CD4-positive, alpha-beta T cell treated with Interleukin-4 for 4 hours (primary cell): Measurements from ENCODE around the gene CCRL2.
"Not testable (repeated sequence)": the region's sequence is repeated elsewhere in the genome, so short reads cannot be mapped to it uniquely, and the experiment has no call there.

Experiments
- DNase-seq: peaks from one replicate; pipeline ENCODE4 v3.0.0-alpha.2; 2020

The CCRL2 gene

DNA sequence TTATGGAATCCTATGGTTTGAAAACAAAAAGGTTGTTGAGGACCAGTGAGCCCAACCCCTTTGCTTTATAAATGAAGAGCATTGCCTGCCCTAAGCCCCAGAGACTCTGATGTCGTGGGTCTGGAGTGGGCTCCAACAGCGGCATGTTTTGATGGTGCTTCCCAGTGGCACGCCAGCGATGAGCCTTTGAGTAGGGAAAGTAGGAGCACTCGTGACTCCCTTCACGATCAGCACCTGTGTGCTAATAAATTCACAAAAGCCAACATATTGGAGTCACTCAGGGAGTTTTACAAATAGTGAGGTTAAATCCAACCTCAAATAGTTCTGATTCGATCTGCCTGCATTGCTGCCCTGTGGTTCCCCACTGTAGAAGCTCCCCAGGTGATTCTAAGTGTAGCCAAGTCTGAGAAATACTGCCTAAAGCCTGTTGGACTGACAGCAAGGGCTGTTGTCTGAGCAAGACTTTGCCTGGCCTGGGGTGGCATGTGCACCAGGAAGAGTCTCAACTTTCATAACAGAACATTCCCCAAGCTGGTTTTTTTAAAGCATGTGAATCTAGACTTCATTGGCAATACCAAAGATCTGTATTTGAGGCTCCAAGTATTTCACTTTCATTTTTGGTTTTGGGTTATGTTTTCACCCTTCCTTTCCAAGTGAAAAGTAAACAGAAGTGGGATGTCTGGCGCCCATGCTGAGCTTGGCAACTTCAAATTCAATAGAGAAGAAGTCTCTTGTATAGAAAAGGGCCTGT is 26.4 kb upstream of the CCRL2 start:
- no peak for DNase-seq

DNA sequence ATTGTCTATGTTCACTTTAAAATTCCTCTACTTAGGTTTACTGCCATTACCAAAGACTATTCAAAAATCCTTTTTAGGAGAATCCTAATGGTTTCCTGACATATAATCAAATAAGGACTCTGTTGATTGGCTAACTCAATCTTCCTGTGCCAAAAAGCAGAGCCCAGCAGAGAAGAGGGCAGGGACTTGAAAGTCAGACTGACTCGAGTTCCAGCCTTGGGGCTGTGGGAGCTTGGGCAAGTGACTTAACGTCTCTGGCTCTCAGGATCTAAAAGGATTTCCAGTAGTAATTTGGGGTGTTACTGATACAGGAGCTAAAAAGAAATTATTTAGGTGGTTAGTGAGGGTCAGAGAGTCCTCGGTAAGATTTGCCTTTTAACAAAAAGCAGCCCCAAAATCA is 25.4 kb upstream of the CCRL2 start:
- DNase-seq = no peak

DNA sequence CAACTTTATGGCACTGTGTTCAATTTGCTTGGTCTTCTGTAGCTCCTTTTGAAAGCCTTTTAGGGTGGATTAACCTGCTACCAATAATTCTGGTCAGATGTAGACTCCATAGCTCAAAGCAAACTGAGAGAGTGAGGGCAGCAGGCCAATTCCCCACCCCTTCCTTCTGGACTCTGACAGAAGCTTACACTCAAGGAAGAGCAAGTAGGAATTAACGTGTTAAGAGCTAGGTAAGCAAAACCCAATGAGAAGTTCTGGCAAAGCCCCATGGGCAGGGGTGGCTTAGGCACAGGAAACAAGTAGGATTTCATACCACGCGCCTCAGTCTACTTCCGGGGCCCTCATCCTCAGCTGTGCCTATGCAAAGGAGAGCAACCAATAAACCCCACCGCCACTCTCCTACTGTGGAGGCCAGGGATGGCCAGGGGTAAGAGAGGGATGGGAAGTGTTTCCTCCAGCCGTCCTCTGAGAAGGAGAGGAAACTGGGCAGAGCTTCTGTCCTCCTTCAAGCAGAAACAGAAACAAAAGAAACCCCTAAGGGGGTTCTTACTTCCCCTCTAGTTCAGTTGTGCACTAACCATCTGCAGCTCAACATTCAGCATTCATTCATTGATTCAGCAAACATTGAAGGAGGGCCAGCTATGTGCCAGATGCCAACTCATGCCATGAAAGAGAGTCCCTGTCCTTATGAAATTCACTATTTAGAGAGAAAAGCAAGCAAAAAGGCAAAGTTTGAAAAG is 23.7 kb upstream of the CCRL2 start:
- no peak for DNase-seq

DNA sequence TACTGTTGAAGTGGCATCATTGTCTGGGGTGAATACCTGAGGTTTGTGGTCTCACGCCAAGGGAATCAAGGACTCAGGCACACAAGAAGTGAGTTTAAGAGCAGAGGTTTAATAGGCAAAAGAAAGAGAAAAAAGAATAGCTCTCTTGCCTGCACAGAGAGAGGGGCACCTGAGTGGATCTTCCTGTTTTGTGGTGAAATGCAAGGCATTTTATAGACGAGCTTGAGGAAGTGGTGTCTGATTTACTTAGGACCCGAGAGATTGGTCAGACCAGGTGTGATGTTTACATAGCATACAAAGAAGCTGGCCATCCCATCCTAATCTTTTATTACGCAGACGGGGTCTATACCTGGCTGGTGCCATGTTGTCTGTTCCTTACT is 23.1 kb upstream of the CCRL2 start:
- no peak for DNase-seq

DNA sequence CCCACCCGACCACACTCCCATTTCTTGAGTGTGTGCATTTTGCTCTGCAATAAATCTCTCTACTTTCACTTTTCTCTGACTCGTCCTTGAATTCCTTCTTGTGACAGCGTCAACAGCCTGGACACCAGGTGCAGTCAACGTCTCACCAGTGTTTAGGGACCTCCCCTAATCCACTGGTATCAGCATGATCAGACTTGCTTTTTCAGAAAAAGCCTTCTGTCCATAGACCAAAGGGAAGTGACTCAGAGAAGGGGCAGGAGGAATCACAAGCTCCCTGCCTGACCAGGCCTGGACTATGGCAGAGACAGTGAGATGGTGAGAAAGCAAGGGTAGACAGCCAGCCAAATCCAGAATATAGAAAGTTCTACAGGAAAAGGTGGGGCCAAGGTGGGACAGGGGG is 20.9 kb upstream of the CCRL2 start:
- DNase-seq = no peak

DNA sequence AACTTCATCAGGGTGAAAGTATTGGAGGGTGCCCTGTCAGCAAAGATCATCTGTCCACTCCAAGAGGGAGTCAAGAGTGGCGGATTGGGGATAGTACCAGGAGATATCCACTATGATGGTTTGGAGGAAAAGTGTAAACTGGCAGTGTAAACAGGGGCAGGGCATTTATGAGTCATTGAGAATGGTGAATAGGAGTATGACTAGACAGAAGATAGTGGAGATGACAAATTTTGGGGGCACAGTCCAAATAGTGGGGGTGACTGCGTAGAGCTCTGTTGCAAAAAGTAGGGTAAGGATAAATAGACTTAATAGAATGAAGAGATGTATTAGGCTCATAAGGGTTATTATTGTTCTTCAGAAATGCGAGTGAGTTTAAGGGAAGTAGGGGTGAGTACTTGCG is 18.2 kb upstream of the CCRL2 start:
- DNase-seq = not testable (repeated sequence)

DNA sequence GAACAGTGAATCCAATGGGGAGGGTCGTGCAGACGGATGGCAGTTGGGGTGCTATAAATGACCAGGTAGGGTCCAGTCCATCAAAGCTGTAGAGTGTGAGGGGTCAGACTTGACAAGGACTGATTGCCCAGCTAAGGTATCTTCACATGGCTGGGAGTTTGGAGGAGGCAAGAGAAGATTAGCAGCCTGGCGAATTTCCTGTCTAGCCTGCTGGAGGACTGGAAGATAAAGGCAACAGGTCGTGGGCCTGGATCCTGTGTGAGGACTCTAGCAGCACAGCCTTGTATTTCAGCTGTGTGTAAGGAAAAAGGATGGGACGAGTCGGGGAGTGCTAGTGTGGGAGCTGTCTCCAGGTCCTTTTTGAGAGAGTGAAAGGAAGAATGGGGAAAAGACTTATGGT is 17.8 kb upstream of the CCRL2 start:
- DNase-seq = no peak

DNA sequence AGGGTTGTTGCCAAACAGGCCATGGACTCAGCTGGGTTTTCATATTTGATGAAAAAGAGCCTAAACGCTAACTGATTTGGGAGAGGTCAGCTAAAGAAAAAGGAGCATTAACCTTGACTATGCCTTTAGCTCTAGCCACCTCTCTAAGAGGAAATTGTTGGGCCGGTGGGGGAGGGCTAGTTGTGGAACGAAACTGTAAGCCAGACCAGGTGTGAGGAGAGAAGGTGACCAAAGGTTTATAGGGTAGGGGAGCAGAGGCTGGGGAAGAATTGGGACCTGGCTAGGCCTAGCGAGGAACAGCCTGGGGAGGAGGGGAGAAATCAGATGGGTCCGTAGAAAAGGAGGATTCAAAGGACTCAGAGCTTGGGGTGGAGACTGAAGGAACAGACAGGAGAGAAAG is 15.5 kb upstream of the CCRL2 start:
- DNase-seq = not testable (repeated sequence)

DNA sequence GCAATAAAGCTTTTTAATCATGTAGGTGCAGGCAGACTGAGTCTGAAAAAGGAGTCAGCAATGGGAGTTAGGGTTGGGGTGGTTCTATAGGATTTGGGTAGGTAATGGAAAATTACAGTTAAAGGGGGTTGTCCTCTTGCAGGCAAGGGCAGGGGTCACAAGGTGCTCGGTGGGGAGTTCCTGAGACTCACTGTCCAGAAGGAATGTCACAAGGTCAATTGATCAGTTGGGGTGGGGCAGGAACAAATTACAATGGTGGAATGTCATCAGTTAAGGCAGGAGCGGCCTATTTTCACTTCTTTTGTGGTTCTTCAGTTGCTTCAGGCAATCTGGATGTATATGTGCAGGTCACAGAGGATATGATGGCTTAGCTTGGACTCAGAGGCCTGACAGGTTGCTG is 14.0 kb upstream of the CCRL2 start:
- DNase-seq = no peak

DNA sequence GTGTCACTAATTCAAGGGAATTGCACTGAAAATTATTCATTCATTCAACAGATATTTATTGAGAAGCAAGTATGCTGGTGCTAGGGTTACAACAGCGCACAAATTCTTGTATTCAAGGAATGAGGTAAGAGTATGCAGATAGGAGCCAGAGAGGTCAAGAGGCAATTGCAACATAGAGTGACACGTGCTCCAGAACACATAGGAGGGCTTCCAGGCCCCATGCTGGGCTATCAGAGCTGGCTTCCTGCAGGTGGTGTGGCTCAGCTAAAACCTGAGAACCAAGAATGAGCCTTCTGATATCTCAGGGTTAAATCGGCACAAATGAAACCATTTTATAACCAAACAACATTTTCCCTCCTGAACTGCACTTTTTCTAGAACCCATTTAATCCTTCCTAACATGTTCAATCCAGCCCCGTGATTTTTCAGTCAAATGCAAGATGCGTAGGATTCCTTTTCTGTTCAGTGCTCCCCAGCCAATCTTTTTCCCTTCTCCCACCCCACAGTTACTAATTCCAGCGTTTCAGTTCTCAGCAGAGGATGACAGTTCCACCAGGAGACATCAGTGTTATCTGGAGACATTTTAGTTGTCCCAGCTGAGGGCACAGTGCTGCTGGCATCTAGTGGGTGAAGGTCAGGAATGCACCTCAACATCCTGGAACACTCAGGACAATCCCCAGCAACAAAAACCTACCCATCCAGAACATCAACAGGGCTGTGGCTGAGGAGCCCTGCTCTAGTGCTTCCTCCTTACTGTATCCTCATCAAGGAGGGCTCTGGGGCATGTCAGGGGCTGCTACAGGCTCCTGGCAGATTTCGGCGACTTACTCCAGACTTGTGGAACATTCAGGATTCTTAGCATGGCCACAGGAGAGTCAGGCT is 13.3 kb upstream of the CCRL2 start:
- no peak for DNase-seq

DNA sequence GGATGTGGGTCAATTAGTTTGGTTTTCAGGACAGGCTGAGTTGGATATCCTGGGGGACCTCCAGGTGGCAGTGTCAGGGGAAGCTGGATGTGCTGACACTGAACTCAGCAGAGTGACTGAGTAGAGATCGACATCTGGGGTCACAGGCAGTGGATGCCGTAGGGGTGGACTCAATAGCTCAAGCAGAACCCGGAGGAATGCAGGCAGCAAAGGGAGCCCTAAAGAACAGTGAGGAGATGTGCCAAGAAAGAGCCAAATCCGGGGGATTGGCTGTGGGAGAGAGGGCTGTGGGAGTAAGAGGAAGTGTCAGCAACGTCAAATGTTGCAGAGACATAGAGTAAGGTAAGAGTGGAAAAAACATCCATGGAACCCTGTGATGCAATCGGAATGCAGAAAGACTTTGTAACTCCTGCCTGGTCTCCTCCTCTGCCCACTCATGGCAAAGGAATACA is 11.8 kb upstream of the CCRL2 start:
- DNase-seq = no peak

DNA sequence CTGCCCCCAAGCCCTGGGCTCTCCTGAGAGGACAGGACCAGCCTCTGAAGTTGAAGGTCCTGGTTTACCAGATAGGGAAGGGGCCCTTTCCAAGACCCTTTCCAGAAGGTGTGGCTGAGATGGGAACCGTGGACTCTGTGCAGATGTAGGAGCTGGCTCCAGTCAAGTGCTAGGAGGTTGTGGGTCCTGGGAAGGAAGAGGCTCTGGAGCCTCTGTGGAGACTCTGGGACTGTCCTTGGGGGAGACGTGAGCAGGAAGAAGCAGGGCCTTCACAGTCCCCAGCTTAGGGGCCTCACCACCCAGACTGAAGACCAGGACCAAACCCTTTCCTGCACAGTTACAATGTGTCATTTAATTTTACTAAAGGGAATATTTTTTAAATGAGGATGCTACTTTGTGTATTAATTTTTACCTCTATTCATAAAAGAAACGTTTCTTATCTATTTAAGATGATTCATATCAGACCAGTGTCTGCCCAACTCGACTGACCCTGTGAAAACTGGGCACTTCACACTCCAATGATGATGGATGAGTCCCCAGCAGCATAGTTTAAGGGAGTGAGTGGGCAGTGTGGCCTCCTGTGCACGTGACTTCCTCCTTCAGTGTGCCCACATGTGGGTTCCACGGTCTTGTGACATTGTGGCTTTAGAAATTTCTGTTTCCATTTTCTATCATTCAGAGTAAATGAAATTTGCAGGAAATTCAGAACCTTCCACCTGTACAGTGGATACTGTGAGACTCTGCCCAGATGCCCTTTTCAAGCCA is 11.1 kb upstream of the CCRL2 start:
- no peak for DNase-seq

DNA sequence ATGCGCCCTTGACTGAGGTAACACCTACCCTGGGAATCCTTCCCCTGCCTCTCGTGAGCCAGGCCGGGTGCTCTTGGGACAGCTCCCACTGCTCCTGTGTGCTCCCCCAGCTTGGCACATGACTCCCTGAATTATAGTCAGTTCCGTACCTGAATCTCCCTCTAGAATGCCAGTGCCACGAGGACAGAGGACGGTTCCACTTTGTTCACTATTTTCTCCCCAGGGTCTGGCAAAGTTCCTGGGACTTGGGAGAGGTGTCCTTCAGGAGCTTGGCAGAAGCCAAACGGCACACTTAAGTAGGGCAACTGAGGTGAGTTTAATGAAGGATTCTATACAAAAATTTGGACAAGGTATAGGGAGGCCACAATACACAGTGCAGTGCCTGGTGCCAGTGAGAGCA is 9.9 kb upstream of the CCRL2 start:
- no peak for DNase-seq

DNA sequence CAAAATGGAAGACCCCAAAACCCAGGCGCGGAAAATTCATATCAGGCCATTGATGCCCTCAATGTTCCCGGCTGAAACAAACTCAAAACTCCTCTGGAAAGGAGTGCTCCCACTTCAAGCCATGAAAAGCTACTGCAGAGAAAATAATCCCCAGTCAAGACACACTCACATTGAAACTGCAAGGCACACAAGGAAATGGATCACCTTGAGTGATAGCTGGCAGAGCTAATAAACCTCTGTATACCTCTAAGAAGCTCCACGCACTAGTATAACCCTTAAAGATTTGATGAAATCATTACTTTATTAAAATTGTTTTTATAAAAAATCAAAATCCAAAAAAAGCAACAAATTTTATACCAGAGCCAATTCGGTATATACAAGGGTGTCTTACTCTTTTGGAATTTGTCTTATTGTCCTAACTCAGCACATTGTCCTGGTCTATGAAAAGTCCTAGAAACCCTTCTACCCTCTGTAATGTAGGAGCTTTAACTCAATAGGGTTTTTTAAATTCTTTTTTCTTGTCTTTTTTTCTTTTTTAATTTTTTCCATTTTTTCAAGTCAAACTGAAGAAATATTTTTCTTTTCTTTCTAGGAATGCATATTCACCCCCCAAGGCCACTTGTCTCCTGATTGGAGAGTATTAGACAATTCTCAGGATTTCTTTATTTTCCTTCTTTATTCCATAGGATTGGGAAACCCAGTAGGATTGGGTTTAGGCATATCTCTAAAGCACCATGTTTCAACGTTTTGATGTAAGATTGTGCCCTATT is 8.7 kb upstream of the CCRL2 start:
- no peak for DNase-seq

DNA sequence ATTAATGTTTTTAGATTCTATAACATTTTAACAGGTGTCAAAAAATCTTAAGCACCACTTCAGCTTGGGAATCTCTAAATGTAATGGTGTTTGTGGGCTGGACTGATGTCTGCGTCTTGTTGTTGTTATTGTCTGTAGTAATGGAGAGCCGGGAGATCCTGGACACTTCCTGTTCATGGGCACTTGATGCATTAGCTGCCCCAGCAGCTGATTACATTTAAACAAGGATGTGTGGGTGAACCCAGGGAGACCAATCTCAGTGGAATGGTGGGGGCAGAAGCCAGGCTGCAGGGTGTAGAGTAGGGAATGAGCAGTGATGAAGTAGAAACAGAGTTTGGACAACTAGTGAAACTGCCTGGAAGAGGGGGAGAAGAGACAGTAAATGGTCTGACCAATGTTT is 8.0 kb upstream of the CCRL2 start:
- DNase-seq = no peak

DNA sequence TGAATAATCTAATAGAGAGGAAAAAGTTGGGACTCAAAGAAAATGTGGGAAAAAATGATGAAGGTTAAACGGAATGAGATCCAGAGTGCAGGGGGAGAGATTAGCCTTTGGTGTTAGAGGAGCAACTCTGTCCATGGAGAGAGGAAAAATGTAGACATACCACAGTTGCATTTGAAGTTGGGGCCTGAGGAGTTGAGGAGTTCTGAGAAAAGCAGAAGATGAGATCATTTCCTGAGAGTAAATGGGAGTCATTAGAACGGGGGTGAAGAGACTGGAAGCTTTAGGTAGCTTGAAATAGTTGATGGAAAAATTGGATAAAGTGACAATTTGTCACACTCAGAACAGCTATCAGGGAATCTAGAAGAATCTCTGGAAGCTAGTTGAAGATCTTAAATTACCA is 7.5 kb upstream of the CCRL2 start:
- no peak for DNase-seq

DNA sequence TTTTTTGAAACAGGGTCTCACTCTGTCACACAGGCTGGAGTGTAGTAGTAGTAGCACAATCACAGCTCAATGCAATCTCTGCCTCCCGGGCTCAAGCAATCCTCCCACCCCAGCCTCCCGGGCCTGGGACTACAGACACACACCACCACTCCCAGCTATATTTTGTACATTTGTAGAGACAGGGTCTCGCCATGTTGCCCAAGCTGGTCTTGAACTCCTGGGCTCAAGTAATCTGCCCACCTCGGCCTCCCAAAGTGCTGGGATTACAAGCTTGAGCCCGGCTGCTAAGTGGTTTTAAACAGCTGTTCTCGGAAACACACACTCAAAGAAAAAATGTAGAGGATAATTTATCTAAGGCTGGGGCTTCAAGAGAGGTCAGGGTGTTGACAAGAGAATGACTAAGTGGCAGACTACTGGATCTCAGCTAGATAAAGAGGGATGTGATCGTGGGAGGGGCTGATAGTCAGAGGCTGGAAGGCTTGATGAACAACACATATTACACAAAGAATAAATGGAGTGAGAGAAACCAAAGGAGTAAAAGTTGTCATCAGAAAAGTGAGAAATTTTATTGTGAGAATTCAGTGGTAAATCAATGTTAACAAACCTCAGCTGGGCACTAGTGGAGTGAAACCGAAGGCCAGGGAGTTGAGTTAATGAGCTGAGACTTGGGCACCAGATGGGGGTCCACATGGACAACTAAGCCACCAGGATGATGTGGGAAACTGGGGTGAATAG is 6.9 kb upstream of the CCRL2 start:
- DNase-seq = no peak

DNA sequence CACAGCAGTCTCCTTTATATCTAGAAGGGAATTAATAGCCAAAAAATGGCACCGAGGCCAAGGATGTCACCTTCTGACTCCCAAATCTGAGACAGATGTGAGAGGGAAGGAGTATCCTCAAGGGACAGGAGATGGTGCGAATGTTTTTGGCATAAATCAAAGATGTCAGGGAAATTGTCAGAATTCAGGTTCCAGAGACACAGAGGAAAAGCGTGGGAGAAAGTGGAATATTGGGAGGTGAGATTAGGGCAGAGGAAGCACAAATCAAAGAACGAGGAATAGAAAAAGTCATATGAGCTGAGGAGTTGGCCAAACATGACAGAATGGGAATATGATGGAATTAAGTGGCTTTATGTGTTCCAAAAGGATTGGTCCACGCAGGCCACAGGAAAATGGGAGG is 6.2 kb upstream of the CCRL2 start:
- no peak for DNase-seq

DNA sequence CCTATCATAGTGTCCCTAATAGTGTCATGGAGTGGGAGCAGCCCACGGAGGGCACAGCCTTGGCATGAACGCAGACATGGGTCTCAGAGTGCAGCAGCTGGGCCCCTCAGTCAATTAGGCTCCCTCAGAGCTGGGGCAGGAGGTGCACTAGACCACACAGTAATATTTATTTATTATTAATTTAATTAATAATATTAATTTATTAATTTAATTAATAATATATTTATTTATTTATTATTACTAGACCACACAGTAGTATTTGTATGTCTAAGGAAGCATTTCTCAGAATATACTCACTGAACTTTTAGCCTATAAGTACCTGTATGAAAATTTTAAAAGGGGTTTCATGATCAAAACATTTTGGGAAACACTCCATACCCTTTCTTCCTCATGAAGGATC is 5.5 kb upstream of the CCRL2 start:
- no peak for DNase-seq

DNA sequence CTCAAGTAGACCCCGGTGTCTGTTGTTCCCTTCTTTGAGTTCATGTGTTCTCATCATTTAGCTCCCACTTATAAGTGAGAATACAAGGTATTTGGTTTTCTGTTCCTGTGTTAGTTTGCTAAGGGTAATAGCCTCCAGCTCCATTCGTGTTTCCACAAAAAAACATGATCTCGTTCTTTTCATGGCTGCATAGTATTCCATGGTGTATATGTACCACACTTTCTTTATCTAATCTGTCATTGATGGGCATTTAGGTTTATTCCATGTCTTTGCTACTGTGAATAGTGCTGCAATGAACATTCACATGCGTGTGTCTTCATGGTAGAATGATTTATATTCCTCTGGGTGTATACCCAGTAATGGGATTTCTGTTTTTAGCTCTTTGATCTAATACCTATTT is 4.2 kb upstream of the CCRL2 start:
- DNase-seq = not testable (repeated sequence)

DNA sequence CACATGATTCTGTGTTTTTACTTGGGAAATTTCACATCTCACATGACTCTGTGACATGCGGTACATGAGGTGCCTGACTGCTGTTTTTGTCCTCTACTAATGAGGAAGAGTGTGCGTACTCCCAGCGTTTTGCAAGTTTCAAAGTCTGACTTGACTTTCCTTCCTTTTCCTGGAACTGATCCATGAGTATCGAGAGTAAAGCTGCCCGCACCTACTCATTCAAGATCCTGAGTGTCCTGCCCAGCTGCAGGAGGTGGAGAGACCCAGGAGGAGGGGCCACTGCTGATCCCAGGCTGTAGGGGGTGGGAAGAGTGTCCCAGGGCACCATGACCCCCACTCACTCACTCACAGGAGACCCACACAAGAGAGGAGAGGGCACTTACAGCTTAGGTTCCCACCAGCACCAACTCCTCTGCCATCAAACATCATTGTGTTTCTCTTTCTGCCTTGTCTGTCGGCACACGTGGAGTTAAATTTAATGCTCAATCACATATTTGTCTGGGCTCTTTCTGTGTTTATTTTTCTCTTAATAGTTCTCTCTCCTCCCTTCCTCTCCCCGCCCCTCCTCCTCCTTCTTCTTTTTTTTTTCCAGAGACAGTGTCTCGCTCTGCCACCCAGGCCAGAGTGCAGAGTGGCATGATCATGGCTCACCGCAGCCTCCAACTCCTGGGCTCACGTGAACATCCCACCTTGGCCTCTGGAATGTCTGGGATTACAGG is 1.6 kb upstream of the CCRL2 start:
- no peak for DNase-seq
